H1 (cell line): ENCODE results near the gene SYNDIG1. TPM values are rescaled to one million over a fixed set of nuclear protein-coding genes. Genes with fewer than 3 reads are reported as not detected.

ENCODE experiments used
- ASH2L ChIP-seq: fragments of 200-600, 300-600 bp; sonication (generic); IDR thresholded peaks from one replicate; pipeline ENCODE4 v1.7.1; 2017; ENCODE audit warnings: low read length
- BCL11A ChIP-seq, 2 experiments: IDR thresholded peaks; one replicate each; pipeline ENCODE4 v1.6.1; 2011; ENCODE audit warnings: low read depth in 2 of 2, low read length in 2 of 2, mild to moderate bottlenecking in 2 of 2
- CEBPB ChIP-seq: IDR thresholded peaks from 2 replicates; pipeline ENCODE4 v1.6.1; 2012; ENCODE audit warnings: low read depth, low read length
- HDAC6 ChIP-seq: IDR thresholded peaks from one replicate; pipeline ENCODE4 v1.7.1; 2012; ENCODE audit warnings: low read depth, mild to moderate bottlenecking, inconsistent platforms, low read length, moderate library complexity
- KDM4A ChIP-seq: IDR thresholded peaks from one replicate; pipeline ENCODE4 v1.7.1; 2012; ENCODE audit warnings: low read depth, mild to moderate bottlenecking, moderate library complexity, low read length, inconsistent platforms; ENCODE audit not compliant: severe bottlenecking
- PHF8 ChIP-seq: fragments of 200-600 bp; sonication (generic); conservative IDR thresholded peaks from 2 replicates; pipeline ENCODE4 v1.7.1; 2012; ENCODE audit warnings: low read depth, mild to moderate bottlenecking, inconsistent platforms, low read length, moderate library complexity
- POLR2AphosphoS5 ChIP-seq: IDR thresholded peaks from 2 replicates; pipeline ENCODE4 v1.6.1; 2011; ENCODE audit warnings: low read depth, low read length
- YY1 ChIP-seq: IDR thresholded peaks from 2 replicates; pipeline ENCODE4 v1.6.1; 2011; ENCODE audit warnings: low read depth, mild to moderate bottlenecking, low read length
- polyA plus RNA-seq, 7 experiments: library from polyadenylated mRNA; depleted of rRNA in 3 of 7; stranded (reverse) in 5 of 7; unstranded in 2 of 7; fragments of >200 nt in 5 of 7; fragments of 200-250 nt in 2 of 7; gene quantifications; 1 replicate in 5 of 7; 2 replicates in 1 of 7; 4 replicates in 1 of 7; pipeline versions ENCODE4 v1.2.1 to v1.2.3, GENCODE V29; 2011 to 2013; ENCODE audit warnings: missing spikeins in 2 of 7, mixed read lengths in 2 of 7
- total RNA-seq: library from RNA; stranded (reverse); fragmentation: NEBNext Ultra II Directional; extraction: Animal tissue kit (Norgen Biotek cat#: 25700); gene quantifications from 2 replicates; pipeline ENCODE4 v1.2.1, GENCODE V29; 2021
- TF ChIP-seq, protein P1 (sequence below): fragments of 300-600 bp; sonication (generic); IDR thresholded peaks from 2 replicates; pipeline ENCODE4 v1.7.1; 2012; ENCODE audit warnings: low read length, moderate library complexity, mild to moderate bottlenecking, inconsistent platforms; ENCODE audit not compliant: insufficient replicate concordance
- TF ChIP-seq, protein P2 (sequence below): IDR thresholded peaks from 2 replicates; pipeline ENCODE4 v1.6.1; 2011; ENCODE audit warnings: low read depth, mild to moderate bottlenecking, low read length; ENCODE audit not compliant: insufficient read depth

Gene SYNDIG1
- total and polyA plus RNA-seq, 2 of the 8 experiments (the other 6 are each of a cell fraction or from before 2014, with no cell fraction given), result 6.5 to 7.8 TPM

GRCh38 chr20:24627291-24627690 is 157.9 kb downstream of the SYNDIG1 start (continued):
- TF ChIP-seq, protein P1, sequence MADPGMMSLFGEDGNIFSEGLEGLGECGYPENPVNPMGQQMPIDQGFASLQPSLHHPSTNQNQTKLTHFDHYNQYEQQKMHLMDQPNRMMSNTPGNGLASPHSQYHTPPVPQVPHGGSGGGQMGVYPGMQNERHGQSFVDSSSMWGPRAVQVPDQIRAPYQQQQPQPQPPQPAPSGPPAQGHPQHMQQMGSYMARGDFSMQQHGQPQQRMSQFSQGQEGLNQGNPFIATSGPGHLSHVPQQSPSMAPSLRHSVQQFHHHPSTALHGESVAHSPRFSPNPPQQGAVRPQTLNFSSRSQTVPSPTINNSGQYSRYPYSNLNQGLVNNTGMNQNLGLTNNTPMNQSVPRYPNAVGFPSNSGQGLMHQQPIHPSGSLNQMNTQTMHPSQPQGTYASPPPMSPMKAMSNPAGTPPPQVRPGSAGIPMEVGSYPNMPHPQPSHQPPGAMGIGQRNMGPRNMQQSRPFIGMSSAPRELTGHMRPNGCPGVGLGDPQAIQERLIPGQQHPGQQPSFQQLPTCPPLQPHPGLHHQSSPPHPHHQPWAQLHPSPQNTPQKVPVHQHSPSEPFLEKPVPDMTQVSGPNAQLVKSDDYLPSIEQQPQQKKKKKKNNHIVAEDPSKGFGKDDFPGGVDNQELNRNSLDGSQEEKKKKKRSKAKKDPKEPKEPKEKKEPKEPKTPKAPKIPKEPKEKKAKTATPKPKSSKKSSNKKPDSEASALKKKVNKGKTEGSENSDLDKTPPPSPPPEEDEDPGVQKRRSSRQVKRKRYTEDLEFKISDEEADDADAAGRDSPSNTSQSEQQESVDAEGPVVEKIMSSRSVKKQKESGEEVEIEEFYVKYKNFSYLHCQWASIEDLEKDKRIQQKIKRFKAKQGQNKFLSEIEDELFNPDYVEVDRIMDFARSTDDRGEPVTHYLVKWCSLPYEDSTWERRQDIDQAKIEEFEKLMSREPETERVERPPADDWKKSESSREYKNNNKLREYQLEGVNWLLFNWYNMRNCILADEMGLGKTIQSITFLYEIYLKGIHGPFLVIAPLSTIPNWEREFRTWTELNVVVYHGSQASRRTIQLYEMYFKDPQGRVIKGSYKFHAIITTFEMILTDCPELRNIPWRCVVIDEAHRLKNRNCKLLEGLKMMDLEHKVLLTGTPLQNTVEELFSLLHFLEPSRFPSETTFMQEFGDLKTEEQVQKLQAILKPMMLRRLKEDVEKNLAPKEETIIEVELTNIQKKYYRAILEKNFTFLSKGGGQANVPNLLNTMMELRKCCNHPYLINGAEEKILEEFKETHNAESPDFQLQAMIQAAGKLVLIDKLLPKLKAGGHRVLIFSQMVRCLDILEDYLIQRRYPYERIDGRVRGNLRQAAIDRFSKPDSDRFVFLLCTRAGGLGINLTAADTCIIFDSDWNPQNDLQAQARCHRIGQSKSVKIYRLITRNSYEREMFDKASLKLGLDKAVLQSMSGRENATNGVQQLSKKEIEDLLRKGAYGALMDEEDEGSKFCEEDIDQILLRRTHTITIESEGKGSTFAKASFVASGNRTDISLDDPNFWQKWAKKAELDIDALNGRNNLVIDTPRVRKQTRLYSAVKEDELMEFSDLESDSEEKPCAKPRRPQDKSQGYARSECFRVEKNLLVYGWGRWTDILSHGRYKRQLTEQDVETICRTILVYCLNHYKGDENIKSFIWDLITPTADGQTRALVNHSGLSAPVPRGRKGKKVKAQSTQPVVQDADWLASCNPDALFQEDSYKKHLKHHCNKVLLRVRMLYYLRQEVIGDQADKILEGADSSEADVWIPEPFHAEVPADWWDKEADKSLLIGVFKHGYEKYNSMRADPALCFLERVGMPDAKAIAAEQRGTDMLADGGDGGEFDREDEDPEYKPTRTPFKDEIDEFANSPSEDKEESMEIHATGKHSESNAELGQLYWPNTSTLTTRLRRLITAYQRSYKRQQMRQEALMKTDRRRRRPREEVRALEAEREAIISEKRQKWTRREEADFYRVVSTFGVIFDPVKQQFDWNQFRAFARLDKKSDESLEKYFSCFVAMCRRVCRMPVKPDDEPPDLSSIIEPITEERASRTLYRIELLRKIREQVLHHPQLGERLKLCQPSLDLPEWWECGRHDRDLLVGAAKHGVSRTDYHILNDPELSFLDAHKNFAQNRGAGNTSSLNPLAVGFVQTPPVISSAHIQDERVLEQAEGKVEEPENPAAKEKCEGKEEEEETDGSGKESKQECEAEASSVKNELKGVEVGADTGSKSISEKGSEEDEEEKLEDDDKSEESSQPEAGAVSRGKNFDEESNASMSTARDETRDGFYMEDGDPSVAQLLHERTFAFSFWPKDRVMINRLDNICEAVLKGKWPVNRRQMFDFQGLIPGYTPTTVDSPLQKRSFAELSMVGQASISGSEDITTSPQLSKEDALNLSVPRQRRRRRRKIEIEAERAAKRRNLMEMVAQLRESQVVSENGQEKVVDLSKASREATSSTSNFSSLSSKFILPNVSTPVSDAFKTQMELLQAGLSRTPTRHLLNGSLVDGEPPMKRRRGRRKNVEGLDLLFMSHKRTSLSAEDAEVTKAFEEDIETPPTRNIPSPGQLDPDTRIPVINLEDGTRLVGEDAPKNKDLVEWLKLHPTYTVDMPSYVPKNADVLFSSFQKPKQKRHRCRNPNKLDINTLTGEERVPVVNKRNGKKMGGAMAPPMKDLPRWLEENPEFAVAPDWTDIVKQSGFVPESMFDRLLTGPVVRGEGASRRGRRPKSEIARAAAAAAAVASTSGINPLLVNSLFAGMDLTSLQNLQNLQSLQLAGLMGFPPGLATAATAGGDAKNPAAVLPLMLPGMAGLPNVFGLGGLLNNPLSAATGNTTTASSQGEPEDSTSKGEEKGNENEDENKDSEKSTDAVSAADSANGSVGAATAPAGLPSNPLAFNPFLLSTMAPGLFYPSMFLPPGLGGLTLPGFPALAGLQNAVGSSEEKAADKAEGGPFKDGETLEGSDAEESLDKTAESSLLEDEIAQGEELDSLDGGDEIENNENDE, result no peak
- TF ChIP-seq ASH2L (no peak), HDAC6 (no peak), BCL11A (IDR thresholded peaks at IDR 0.05; ENCODE audit: low read depth in 2 of 2, low read length in 2 of 2) (no peak), CEBPB (no peak), KDM4A (no peak), YY1 (no peak), POLR2AphosphoS5 (no peak), PHF8 (no peak)
- TF ChIP-seq, protein P2, sequence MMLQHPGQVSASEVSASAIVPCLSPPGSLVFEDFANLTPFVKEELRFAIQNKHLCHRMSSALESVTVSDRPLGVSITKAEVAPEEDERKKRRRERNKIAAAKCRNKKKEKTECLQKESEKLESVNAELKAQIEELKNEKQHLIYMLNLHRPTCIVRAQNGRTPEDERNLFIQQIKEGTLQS, result no peak
- TF ChIP-seq, all 59 proteins: peak for 0
